Ammon's horn (tissue), 1 donor: ENCODE data around the gene LRRN4CL.
"Not testable (repeated sequence)": the region's sequence is repeated elsewhere in the genome, so short reads cannot be mapped to it uniquely, and the experiment has no call there.

Source experiments
- DNase-seq: peaks from one replicate; pipeline ENCODE4 v3.0.0-alpha.2; 2016; ENCODE audit warnings: low spot score

Gene LRRN4CL

GRCh38 chr11:62689421-62690183 is at the start of gene LRRN4CL:
LRRN4CL (minus strand) TSS chr11:62689530; CDS start chr11:62688508, 1,022 bp downstream.
- peak; percentile 32 for DNase-seq

DNA sequence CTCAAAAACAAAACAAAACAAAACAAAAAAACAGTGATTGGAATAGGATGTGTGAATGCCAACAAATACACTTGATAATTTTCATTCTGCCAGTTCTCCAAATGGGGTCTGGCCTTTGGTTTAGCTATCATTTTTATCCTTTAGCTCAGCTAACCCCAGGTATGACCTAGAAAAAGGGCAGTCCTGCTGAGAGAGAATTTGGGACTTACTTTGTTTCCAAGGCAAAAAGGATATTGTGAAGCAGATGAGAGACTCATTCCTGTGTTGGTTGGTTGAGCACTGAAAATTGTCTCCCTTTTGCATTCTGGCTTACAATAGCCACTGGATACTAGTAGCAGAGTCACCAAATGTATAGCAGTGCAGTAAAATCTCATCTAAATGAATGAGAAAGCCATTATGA is 47.9 kb upstream of the LRRN4CL start:
- no peak for DNase-seq

GRCh38 chr11:62732830-62733229 is 43.5 kb upstream of the LRRN4CL start:
- peak; percentile 25 for DNase-seq

- not testable (repeated sequence) for DNase-seq
These were observed 40.7 kb upstream of the LRRN4CL start for GRCh38 chr11:62730076-62730475.

- peak; percentile 91 for DNase-seq
These were observed 39.0 kb upstream of the LRRN4CL start, which contains the start of gene TTC9C for GRCh38 chr11:62728171-62728988. TTC9C (plus strand) TSS chr11:62728486; CDS start chr11:62728849, 363 bp downstream.

DNA sequence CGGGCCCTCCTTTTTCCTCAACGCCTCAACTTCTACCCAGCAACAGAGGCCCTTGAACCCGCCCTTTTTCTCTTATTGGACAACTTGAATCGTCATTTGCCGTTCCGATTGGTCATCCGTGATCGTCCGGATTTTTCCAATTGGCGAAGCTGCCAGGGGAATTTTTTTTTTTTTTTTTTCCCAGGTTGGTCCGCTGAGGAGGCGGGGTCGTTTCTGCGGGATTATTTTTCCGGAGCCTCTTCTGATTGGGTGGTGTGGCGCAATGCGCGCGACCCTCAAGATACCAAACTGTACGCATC is 38.5 kb upstream of the LRRN4CL start:
- DNase-seq: peak; percentile 94

- peak; percentile 99 for DNase-seq
These were observed 38.0 kb upstream of the LRRN4CL start, which contains the start of gene HNRNPUL2 for GRCh38 chr11:62727165-62727871. HNRNPUL2 (minus strand) TSS chr11:62727457; CDS start chr11:62727156, 301 bp downstream.

DNA sequence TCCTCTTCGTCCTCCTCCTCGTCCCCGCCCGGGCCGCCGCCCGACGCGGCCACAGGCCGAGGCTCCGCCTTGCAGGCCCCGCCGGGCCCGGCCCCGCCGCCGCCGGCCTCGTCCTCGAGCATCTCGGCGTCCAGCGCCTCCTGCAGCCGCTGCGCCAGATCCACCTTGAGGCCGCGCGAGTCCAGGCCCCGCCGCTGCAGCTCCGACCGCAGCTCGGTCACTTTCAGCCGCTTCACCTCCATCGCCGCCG is 37.5 kb upstream of the LRRN4CL start:
- DNase-seq: no peak

DNA sequence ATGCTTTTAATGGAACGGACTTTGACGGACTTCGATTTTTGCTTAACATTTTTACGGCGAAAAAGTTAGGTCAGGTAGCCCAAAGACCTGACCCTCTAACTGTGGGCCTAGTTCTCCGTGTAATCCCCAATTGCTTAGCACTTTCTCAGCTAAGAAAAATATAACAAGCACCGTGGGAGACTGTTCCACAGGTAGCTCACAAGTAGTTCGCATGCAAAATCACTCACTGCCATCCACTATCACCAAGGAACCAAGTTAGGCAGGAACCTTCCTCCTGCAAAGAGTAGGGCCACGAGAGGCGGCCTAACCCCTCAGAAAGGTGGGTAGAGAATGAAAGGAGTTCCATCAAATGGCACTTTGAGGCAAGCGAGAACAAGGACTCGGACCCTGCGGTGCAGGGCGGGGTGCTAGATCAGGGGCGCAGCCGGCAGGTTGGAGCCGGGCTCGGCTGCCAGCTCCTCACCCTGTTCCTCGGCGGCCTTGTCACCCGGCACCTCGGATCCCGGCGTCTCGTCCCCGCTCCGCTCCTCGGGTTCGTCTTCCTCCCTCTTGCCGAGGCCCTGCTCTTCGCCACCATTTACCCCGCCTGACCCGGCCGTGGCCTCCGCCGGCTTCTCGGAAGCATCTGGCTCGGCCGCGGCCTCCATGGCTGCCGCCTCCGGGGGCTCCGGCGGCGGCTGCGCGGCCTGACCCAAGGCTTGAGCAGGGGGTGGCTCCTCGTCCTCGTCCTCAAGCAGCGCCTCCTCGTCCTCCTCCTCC is 37.0 kb upstream of the LRRN4CL start:
- peak; percentile 14 for DNase-seq

GRCh38 chr11:62725646-62726045 is 36.3 kb upstream of the LRRN4CL start:
- DNase-seq: no peak

- no peak for DNase-seq
These were observed 34.8 kb upstream of the LRRN4CL start for GRCh38 chr11:62724171-62724570.

DNA sequence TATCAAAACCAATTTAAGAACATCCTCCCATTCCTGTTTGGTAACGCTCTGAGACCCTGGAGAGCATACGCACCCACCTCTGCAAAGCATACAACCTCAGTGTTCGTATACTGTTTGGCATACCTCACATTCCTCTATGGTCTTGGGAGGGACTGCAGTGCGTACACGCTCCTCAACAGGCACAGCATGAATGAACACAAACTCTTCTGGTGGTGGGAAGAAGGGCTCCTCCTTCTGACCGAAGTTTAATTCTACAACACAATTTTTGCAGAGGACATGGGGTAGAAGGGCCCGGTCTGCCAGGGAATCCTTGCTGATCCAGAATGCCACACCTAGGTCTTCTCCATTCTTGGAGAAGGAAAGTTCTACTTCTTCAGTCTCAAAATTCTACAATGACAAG is 32.7 kb upstream of the LRRN4CL start:
- no peak for DNase-seq

DNA sequence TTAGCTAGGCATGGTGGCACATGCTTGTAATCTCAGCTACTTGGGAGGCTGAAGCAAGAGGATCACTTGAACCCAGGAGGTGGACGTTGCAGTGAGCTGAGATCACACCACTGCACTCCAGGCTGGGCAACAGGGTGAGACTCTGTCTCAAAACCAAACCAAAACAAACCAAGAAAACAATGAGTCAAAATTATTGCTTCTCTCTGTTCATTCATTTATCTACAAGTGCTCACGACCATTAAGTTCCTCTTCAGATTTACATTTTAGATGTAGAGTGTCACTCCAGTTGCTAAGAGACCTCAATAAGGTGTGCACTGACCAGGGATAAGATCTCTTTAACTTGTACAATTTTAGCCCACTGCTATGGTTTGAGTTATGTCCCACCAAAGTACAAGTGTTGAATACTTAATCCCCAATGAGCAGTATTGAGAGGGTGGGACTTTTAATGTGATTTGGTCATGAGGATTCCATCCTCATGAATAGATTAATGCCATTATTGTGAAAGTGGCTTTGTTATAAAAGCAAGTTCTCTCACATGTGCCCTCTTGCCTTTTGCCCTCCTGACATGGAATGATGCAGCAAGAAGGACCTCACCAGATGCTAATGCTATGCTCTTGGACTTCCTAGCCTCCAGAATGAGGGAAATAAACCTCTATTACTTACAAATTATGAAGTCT is 30.1 kb upstream of the LRRN4CL start:
- DNase-seq: no peak

- DNase-seq: no peak
These were observed 27.5 kb upstream of the LRRN4CL start for GRCh38 chr11:62716816-62717215.

DNA sequence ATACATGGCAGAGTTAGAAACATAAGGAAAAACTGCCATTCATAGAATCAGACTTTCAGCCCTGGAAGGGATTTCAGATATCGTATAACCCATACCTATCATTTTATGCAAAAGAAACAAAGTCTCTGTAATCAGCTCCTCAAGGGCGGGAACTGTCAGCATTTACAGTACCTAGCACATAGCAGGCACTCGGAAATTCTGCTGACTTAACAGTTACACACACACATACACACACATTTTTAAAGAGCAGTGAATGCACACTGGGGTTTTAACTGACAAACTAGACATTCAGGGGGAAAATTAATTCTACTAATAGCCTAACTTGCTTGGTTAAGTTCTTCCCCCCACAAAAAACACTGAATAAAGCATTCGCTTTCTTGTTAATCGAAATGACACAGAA is 26.9 kb upstream of the LRRN4CL start:
- no peak for DNase-seq

DNA sequence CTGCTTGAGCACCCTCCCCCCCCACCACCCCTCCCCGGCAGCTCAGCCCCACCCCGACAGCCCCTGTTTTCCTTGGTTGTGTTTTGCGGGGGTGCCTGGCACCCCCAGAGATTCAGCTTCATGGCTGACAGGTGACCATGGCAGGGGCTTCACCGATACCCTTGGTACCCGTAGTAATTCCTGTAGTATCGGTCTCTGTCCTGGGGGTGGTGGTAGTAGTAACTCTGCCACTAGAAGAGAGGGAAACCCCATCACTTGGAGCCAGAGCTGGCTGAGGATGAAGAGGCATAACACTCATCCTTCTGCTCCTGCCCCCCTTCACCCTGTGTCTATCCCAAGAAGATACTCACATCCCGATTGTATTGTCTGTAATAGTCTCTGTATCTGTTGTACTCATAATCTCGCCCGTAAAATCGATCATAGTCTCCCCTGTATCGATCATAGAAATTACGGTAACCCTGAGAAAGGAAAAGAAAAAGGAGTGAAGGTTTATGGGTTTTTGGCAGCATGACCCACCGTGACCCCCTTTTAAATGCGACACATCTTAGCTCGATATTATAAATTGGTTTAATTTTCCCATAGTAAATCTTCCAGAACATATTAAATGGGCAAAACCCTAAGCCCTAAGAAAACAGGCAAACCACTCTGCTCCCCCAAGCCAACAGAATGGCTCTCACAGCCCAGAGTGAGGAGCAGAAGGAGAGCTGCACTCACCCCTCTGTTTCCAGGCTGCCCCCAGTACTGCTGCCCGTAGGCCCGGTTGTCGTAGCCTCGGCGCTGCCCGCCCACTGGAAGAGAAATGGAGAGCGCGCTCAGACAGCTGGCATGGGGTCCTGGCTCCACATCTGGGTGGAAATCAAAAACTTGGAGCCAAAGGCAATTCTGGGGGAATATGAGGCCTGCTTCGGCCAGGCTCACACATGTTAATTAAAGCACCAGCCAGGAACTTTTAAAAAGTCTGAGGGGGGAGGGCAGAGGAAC is 26.1 kb upstream of the LRRN4CL start:
- no peak for DNase-seq

- no peak for DNase-seq
These were observed 24.0 kb upstream of the LRRN4CL start for GRCh38 chr11:62713343-62713742.

DNA sequence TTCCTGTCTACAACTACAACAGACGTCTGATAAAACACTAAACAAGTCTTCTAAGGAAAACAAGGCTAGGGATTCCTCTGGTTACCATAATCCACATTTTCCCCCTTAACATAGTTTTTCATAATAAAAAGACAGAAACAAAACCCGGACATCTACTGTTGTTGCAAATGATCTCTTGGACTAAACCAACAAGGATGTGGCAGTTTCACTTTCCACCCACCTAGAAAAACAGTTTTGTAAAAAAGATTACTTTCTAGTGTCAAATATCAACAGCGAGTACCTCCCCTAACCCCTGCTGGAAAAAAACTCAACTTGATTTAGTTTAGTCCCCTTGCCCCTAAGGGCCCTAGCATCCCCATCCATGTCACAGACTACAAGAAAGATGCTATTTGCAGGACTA is 23.5 kb upstream of the LRRN4CL start:
- no peak for DNase-seq

- DNase-seq: no peak
These were observed 23.0 kb upstream of the LRRN4CL start for GRCh38 chr11:62712276-62712812.

DNA sequence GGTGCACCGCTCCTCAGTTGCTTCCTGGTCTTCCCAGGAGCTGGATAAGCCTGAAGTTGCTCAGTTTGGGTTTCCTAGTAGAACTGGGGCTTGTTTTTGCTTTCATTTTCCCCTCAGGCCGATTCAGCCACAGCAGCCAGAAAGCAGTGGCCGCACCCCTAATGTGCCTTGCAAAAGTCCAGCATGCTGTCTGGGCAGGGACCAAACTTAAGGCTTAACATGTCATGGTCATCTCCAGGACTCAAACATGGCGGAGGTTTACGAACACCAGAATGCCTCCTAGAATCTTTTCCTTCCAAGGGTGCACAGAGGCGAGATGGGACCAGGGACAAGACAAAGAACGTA is 20.6 kb upstream of the LRRN4CL start:
- no peak for DNase-seq
